AG09319 (cell line): ENCODE measurements around the gene STARD8.

ENCODE experiments used
- DNase-seq: peaks from one replicate; pipeline ENCODE4 v3.0.0-alpha.2; 2010; ENCODE audit warnings: low read depth; ENCODE audit errors: extremely low read depth
- CTCF ChIP-seq: IDR thresholded peaks from 2 replicates; pipeline ENCODE4 v1.5.1; 2011; ENCODE audit warnings: low read depth, mild to moderate bottlenecking, inconsistent platforms, low read length, moderate library complexity

STARD8 gene

DNA sequence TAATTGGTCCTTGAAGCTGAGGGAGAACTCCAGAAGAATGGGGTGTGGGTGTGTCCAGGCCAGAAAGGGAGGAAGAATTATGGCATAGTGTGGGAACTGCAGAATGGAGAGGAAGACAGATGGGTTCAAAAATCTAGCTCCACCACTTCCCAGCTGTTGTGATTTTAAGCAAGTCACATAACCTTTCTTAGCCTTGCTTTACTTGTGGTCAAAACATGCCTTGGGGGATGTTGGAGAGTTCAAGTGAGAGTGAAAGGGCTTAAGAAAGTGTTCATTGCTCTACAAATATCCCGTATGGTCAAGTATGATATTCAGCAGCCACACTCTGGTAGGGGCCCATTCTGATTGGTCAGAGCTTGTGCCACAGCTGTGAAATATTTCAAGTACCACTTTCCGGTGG, 15.0 kb upstream of the STARD8 start:
- DNase-seq = no peak
- TF ChIP-seq CTCF = no peak

DNA sequence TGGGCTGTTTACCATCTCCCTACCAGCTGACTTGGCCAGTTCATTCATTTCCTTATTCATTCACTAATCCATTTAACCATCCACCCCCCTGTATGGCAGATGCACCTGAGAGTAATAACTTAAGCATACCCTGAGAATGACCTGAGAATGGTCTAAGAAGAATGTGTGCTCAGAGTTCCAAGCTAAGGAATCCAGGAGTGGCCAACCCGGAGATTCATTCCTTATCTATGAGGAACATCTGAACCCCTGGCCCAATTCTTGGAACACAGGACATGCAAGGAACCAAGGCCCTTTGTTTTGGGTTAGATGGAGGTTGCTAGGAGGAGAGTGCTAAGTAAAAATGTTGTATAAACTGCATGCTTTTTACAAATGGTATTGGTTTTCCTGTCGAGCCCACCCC, 13.5 kb upstream of the STARD8 start:
- TF ChIP-seq CTCF = no peak
- no peak for DNase-seq

- DNase-seq = no peak
- no peak for TF ChIP-seq CTCF
These were observed 12.7 kb upstream of the STARD8 start for GRCh38 chrX:68634649-68635227.

DNA sequence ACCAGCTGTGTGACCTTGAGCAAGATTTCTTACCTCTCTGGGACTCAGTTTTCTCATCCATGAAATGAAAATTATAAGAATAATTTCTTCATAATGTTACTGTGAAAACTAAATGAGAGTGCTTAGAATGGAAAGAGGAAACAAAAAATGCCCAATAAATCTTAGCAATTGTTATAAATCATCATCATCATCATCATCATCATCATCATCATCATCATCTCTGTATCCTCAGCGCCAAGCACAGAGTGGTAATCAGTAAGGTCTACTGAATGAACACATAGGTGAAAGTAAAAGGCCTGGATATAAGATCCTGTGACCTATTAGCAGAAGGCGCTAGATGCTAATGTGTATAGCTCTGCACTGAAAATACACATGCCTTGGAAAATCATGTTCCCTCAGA, 6.8 kb upstream of the STARD8 start:
- TF ChIP-seq CTCF = no peak
- DNase-seq = no peak

DNA sequence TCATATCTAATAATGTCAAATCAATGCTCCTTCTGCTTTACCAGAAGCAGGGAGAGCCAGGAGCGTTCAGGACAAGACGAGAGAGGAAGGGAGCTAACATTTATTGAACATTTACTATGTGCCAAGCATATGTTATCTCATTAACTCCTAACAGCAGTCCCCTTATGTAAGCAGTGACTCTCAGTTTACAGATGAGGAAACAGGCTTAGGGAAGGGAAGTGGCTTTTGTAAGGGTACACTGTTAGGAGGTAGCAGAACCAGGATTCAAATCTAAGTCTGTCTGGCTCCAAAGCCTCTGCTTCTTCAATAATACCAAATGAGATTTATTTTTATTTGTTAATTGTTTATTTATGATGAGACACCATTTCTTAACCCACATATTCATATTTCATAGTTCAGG, 2.6 kb upstream of the STARD8 start:
- DNase-seq = no peak
- no peak for TF ChIP-seq CTCF

DNA sequence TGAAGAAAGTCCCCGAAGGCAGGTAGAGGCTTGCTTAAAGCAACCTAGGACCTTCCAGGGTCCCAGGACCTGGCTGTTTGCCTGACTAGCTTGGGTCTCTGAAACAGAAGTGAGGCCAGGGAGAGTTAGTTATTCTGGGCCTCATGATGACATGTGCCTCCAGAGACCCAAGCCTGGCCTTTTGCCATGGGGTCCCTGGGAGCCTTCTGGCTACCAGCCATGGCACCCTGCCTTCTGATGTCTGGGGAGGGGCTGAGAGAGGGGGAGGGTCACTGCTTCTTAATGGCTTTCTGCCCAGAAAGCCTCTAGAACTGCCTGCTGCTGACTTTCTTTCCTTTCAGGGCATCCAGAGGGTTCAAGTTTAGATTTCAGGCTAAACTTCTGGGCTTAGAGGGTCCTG, 1.0 kb upstream of the STARD8 start:
- TF ChIP-seq CTCF = no peak
- no peak for DNase-seq

DNA sequence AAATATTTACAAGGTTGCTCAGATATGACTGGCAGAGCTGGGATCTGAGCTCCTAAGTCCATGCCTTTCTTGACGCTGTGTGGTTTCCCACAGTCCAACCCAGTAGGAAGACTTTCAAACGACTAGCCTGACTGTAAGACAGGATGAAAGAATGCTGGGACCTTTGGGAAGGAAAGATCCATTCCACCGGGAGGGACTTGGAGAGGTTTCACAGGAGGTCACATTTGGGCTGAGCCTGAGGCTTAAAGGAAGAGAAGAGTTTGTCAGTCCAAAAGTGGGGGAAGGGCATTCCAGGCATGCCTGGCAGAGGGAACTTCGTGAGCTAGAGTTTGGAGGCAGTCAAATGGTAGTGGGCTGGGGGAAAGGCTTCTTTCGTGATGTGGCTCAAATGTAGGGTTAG, 1.5 kb downstream of the STARD8 start:
- TF ChIP-seq CTCF = no peak
- DNase-seq = no peak
